Gastroesophageal sphincter (tissue), 3 donors: ENCODE data around the gene PLPP1.

Source experiments
- CTCF ChIP-seq, 4 experiments: fragments of 200-600 bp in 2 of 4; fragments of 450-650 bp in 2 of 4; sonication (generic) in 1 of 4; IDR thresholded peaks; one replicate each; pipeline ENCODE4 v1.5.1; 2017 to 2019; ENCODE audit warnings: antibody characterized with exemption in 4 of 4, mild to moderate bottlenecking in 2 of 4, moderate library complexity in 2 of 4
- POLR2A ChIP-seq, 2 donors: fragments of 450-650 bp; IDR thresholded peaks; one replicate each; pipeline ENCODE4 v1.6.1; 2017; ENCODE audit warnings: antibody characterized with exemption in 2 of 2, mild to moderate bottlenecking in 2 of 2, moderate library complexity in 1 of 2

GRCh38 chr5:55416306-55416705, 118.5 kb downstream of the PLPP1 start:
- TF ChIP-seq POLR2A (IDR thresholded peaks at IDR 0.05) (no peak), CTCF (IDR thresholded peaks at IDR 0.05) (no peak)
